ENCODE results near the gene TYW1B.
A peak's percentile ranks its signal among the peaks of the same experiment; 100 is the strongest.
"Not testable (repeated sequence)": the region's sequence is repeated elsewhere in the genome, so short reads cannot be mapped to it uniquely, and the experiment has no call there.

The TYW1B gene

GRCh38 chr7:72621761-72622187 lies 206.2 kb downstream of the TYW1B start:
- DNase-seq (ENCODE audit: low spot score) = not testable (repeated sequence)

DNA sequence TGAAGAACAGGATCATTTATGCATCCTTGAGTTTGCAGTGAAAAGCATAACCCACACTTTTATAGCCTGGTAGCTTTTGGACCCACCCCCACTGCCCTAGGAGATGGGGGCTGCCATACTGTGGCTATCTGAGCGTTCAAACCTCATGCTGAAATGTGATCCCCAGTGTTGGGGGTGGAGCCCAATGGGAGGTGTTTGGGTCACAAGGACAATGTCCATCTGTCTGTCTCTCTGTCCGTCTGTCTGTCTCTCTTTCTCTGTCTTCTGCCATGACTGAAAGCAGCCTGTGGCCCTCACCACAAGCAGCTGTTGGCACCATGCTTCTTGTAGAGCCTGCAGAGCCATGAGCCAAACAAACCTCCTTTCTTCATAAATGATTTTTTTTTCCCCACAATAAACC lies 207.1 kb downstream of the TYW1B start:
- not testable (repeated sequence) for DNase-seq (ENCODE audit: low spot score)

DNA sequence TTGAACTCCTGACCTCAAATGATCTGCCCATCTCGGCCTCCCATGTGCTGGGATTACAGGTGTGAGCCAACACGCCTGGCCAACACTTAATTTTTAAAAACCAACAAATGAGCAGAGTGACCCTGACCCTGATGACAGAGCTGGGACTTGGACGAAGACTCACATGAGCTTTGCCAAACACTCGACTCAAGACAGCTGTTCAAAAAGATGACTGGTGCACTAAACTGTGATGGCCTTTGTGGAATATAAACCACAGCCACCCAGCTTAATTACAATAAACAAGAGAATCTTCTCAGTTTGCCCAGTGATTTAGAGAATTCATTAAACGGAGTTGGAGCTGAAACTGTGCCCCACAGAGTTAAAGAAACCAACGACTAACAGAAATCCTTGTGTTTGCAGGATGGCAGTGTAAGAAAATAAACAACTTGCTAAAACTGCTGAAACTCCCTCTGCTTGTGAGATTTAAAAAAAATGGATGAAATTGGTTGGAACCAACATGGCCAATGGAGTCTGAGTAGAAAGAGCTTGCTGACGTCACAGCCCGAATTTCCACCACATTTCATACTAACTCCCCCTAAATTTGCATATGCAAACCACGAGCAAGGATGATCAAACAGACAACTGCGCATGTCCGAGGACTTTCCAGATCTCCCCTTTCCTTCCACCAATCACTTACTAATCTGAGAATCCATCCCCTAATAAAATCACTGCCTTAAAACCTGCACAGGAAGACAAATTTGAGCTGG lies 209.4 kb downstream of the TYW1B start:
- DNase-seq (ENCODE audit: low spot score) = peak; percentile 8

GRCh38 chr7:72609761-72610160 lies 218.2 kb downstream of the TYW1B start:
- DNase-seq (ENCODE audit: low spot score) = not testable (repeated sequence)

- DNase-seq (ENCODE audit: low spot score) = not testable (repeated sequence)
Measured at GRCh38 chr7:72607988-72608387, 220.0 kb downstream of the TYW1B start.

GRCh38 chr7:72605863-72606431 lies 222.1 kb downstream of the TYW1B start:
- not testable (repeated sequence) for DNase-seq (ENCODE audit: low spot score)

GRCh38 chr7:72604771-72605611 lies 223.0 kb downstream of the TYW1B start:
- DNase-seq (ENCODE audit: low spot score) = not testable (repeated sequence)

DNA sequence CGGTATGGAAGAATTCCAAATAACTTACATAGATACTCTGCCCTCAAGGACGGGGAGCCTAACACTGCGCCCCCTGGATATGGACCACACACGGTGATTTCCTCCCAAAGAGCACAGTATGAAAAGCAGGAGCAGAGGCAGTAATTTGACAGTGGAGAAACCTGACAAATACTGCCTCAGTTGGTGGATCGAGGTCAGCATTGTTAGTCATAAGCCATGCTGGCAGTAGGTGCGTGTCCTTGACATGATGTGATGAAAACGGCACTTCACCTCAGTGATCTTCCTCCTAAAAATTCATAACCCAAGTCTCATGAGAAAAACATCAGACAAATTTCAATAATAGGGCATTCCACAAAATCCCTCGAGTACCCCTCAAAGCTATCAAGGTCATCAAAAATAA lies 224.5 kb downstream of the TYW1B start:
- not testable (repeated sequence) for DNase-seq (ENCODE audit: low spot score)

DNA sequence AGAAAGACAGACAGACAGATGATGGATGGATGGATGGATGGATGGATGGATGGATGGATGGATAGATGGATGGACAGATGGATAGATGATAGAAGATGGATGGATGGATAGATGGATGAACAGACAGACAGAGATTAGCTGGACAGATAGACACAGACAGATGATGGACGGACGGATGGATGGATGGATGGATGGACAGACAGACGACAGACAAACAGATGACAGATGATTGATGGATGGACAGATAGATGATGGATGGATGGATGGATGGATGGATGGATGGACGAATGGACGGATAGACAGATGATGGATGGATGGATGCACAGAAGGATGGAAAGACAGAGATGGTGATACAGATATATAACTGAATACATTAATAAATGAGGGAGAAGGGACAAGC lies 224.9 kb downstream of the TYW1B start:
- no peak for DNase-seq (ENCODE audit: low spot score)

DNA sequence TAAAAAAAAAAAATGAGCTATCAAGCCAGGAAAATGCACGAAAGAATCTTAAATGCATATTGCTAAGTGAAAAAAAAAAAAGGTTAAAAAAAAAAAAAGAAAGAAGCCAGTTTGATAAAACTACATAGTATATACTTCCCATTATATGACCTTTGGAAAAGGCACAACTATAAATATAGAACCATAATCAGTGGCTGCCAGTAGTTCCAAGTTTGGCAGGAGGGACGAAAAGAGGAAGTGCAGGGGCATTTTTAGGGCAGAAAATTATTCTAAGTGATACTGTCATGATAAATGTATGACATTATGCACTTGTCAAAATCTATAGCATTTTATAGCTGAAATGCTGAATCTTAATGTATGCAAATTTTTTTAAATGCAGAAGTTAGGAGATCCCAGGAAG lies 226.3 kb downstream of the TYW1B start:
- not testable (repeated sequence) for DNase-seq (ENCODE audit: low spot score)

- not testable (repeated sequence) for DNase-seq (ENCODE audit: low spot score)
Measured at GRCh38 chr7:72590023-72590422, 238.0 kb downstream of the TYW1B start.

GRCh38 chr7:72587267-72587666 lies 240.7 kb downstream of the TYW1B start:
- not testable (repeated sequence) for DNase-seq (ENCODE audit: low spot score)

DNA sequence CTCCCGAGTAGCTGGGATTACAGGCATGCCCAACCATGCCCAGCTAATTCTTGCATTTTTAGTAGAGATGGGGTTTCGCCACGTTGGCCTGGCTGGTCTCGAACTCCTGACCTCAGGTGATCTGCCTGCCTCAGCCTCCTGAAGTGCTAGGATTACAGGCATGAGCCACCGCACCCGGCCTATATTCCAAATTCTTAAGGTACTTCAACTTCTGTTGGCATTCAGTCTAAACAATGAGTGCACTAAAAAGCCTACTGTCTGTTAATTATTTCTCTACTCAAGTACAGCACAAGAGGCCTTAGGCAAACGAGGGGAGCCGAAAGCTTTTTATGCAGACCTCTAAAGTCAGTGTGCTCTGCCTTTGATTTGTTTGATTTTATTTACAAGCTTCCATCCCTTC lies 243.4 kb downstream of the TYW1B start:
- DNase-seq (ENCODE audit: low spot score) = not testable (repeated sequence)

- DNase-seq (ENCODE audit: low spot score) = not testable (repeated sequence)
Measured at GRCh38 chr7:72583620-72584361, 244.2 kb downstream of the TYW1B start.

DNA sequence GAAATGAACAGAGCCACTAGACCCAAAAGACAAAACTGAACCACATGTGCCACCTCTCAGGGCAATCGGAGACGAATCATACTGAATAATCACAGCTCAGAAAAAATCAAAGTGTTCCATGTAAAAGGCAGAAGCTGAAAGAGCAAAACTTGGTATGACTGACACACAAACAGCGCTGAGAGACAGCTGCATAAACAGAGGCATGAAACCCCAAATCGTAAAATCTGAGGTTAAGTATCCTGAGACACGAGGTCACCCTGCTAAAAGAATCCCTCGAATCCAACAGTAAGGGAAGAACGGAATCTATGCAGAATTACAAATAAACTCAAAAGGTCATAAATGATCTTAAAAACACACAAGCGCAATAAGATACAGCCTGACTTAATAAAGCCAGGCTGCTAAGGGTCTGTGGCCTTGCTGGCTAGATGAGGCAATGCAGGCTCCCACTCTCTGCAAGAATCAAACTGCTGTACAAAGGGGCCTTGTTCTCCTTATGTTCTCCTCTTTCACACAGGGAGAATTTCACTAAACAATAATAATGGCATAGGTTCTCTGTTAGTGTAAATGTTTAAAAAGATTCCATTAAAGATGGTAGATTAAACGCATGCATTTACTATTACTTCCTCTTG lies 247.7 kb downstream of the TYW1B start:
- DNase-seq (ENCODE audit: low spot score) = not testable (repeated sequence)

GRCh38 chr7:72577107-72577506 lies 250.9 kb downstream of the TYW1B start:
- no peak for DNase-seq (ENCODE audit: low spot score)

DNA sequence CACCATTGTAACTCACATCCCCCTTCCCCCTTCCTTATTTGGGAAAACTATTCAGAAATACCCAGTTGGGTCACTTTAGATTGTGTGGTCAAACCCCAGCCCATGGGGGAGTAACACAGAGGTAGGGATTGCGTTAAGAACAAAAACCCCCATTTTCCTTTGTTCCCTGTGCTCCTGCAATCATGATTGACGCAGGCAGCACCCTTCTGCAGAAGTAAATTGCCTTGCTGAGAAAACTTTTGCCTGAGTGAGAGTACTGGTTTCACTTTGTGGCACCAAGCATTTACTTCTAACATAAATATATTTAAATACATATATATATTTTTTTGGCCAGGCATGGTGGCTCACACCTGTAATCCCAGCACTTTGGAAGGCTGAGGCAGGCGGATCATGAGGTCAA lies 266.0 kb downstream of the TYW1B start:
- DNase-seq (ENCODE audit: low spot score) = not testable (repeated sequence)

- DNase-seq (ENCODE audit: low spot score) = not testable (repeated sequence)
Measured at GRCh38 chr7:72559546-72559945, 268.5 kb downstream of the TYW1B start.

- DNase-seq (ENCODE audit: low spot score) = not testable (repeated sequence)
Measured at GRCh38 chr7:72556733-72557132, 271.3 kb downstream of the TYW1B start.

DNA sequence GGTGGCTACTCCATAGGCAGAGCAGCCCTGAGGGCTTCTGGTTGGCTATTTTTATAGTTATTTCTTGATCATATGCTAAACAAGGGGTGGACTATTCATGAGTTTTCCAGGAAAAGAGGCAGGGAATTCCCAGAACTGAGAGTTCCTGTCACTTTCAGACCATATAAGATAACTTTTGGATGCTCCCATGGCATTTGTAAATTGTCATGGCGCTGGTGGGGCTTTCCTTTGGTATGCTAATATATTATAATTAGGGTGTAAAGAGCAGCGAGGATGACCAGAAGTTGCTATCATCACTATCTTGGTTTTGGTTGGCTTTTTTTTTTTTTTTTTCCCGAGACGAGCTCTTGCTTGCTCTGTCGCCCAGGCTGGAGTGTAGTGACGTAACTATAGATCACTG lies 272.8 kb downstream of the TYW1B start:
- DNase-seq (ENCODE audit: low spot score) = not testable (repeated sequence)

- not testable (repeated sequence) for DNase-seq (ENCODE audit: low spot score)
Measured at GRCh38 chr7:72554401-72554800, 273.6 kb downstream of the TYW1B start.
